ENCODE results near the gene IFT88. TPM values are rescaled to one million over a fixed set of nuclear protein-coding genes. Genes with fewer than 3 reads are reported as not detected.

The IFT88 gene
- polyA plus RNA-seq, 1 of the 3 experiments (the other 2 are of a cell fraction): 6.2 TPM

DNA sequence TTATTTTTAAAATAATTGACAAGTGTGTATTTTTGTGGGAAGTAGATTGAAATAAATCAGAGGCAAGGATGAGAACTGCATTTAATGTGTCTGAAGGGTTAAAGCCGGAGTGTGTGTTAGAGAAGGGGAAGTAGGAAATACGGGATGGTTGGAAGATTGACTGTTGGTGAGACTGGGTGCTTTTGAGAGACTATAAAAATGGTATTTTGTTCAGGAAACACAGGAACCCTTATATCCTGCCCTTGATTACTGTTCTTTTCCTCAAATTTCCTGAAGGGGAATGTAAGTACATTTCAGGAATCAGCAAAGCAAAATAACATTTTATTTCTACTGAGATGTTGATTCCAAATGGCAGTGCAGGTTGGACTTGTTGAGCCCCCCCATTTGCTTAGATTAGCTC, 15.1 kb downstream of the IFT88 start (continued):
- TF ChIP-seq, protein P1, sequence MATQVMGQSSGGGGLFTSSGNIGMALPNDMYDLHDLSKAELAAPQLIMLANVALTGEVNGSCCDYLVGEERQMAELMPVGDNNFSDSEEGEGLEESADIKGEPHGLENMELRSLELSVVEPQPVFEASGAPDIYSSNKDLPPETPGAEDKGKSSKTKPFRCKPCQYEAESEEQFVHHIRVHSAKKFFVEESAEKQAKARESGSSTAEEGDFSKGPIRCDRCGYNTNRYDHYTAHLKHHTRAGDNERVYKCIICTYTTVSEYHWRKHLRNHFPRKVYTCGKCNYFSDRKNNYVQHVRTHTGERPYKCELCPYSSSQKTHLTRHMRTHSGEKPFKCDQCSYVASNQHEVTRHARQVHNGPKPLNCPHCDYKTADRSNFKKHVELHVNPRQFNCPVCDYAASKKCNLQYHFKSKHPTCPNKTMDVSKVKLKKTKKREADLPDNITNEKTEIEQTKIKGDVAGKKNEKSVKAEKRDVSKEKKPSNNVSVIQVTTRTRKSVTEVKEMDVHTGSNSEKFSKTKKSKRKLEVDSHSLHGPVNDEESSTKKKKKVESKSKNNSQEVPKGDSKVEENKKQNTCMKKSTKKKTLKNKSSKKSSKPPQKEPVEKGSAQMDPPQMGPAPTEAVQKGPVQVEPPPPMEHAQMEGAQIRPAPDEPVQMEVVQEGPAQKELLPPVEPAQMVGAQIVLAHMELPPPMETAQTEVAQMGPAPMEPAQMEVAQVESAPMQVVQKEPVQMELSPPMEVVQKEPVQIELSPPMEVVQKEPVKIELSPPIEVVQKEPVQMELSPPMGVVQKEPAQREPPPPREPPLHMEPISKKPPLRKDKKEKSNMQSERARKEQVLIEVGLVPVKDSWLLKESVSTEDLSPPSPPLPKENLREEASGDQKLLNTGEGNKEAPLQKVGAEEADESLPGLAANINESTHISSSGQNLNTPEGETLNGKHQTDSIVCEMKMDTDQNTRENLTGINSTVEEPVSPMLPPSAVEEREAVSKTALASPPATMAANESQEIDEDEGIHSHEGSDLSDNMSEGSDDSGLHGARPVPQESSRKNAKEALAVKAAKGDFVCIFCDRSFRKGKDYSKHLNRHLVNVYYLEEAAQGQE (IDR thresholded peaks at IDR 0.05; ENCODE audit: low read depth, low read length): no peak
- no peak for TF ChIP-seq TEAD4 (IDR thresholded peaks at IDR 0.05; ENCODE audit: borderline replicate concordance, insufficient read depth)
- no peak for TF ChIP-seq USF2 (IDR thresholded peaks at IDR 0.05; ENCODE audit: borderline replicate concordance, low read depth, low read length)
- TF ChIP-seq, protein P2, sequence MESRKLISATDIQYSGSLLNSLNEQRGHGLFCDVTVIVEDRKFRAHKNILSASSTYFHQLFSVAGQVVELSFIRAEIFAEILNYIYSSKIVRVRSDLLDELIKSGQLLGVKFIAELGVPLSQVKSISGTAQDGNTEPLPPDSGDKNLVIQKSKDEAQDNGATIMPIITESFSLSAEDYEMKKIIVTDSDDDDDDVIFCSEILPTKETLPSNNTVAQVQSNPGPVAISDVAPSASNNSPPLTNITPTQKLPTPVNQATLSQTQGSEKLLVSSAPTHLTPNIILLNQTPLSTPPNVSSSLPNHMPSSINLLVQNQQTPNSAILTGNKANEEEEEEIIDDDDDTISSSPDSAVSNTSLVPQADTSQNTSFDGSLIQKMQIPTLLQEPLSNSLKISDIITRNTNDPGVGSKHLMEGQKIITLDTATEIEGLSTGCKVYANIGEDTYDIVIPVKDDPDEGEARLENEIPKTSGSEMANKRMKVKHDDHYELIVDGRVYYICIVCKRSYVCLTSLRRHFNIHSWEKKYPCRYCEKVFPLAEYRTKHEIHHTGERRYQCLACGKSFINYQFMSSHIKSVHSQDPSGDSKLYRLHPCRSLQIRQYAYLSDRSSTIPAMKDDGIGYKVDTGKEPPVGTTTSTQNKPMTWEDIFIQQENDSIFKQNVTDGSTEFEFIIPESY (IDR thresholded peaks at IDR 0.05; ENCODE audit: borderline replicate concordance, low read depth): no peak

- Histone ChIP-seq H3K27me3 (ENCODE audit: insufficient read depth) (no peaks in the 10 kb centered on the region), H3K9me3 (peaks cover 8% of the 10 kb centered on the region; the same call in 1 of the 2 replicates), H3F3A (replicated peaks; ENCODE audit: insufficient read depth) (no peaks in the 10 kb centered on the region), H2AFZ (ENCODE audit: low read depth) (no peak overlapping the region), H3K4me3 (ENCODE audit: low read depth in 2 of 2, low read length in 1 of 2) (no peak overlapping the region), H3K9me2 (no peaks in the 10 kb centered on the region), H3K27ac (ENCODE audit: low read depth in 2 of 2, low read length in 1 of 2) (no peak overlapping the region), H3K4me2 (no peak overlapping the region), H3K79me2 (ENCODE audit: insufficient read depth) (no peaks in the 10 kb centered on the region), H3K4me1 (ENCODE audit: control insufficient read depth in 1 of 2, insufficient read depth in 2 of 2, low read depth in 1 of 2, low read length in 1 of 2) (no peaks in the 10 kb centered on the region; a peak in 1 of 4 replicates), H4K20me1 (ENCODE audit: insufficient read depth) (no peaks in the 10 kb centered on the region), H3K36me3 (replicated peaks in 1 of 2; ENCODE audit: control insufficient read depth in 1 of 2, insufficient read depth in 2 of 2, low read length in 1 of 2) (peaks cover 43 to 72% of the 10 kb centered on the region in 2 experiments), H3K9ac (no peak overlapping the region)
- CTCF ChIA-PET: no interaction called here
- POLR2A ChIA-PET: no interaction called here
- TF ChIP-seq GATA2 (CRISPR knock-in tag; IDR thresholded peaks at IDR 0.05) (no peak), NFIC (IDR thresholded peaks at IDR 0.05; ENCODE audit: borderline replicate concordance) (no peak), FOSL2 (IDR thresholded peaks at IDR 0.05; ENCODE audit: borderline replicate concordance, low read depth) (no peak), USF2 (IDR thresholded peaks at IDR 0.05; ENCODE audit: borderline replicate concordance, low read depth, low read length) (no peak), RAD21 (IDR thresholded peaks at IDR 0.05; ENCODE audit: low read length) (no peak), TCF12 (IDR thresholded peaks at IDR 0.05) (no peak), TEAD4 (IDR thresholded peaks at IDR 0.05; ENCODE audit: borderline replicate concordance, insufficient read depth) (no peak), RFX5 (IDR thresholded peaks at IDR 0.05; ENCODE audit: low read length) (no peak), PBX3 (IDR thresholded peaks at IDR 0.05) (no peak), USF1 (IDR thresholded peaks at IDR 0.05; ENCODE audit: borderline replicate concordance, low read depth) (no peak), RCOR1 (IDR thresholded peaks at IDR 0.05; ENCODE audit: low read length) (no peak), MEF2A (IDR thresholded peaks at IDR 0.05; ENCODE audit: borderline replicate concordance, low read depth) (no peak)
- TF ChIP-seq, protein P3, sequence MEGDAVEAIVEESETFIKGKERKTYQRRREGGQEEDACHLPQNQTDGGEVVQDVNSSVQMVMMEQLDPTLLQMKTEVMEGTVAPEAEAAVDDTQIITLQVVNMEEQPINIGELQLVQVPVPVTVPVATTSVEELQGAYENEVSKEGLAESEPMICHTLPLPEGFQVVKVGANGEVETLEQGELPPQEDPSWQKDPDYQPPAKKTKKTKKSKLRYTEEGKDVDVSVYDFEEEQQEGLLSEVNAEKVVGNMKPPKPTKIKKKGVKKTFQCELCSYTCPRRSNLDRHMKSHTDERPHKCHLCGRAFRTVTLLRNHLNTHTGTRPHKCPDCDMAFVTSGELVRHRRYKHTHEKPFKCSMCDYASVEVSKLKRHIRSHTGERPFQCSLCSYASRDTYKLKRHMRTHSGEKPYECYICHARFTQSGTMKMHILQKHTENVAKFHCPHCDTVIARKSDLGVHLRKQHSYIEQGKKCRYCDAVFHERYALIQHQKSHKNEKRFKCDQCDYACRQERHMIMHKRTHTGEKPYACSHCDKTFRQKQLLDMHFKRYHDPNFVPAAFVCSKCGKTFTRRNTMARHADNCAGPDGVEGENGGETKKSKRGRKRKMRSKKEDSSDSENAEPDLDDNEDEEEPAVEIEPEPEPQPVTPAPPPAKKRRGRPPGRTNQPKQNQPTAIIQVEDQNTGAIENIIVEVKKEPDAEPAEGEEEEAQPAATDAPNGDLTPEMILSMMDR (IDR thresholded peaks at IDR 0.05): no peak
- 97% methylated on average over 1 of the region's 1 CpG for WGBS (ENCODE audit: low lambda C conversion rate)
- no peak for DNase-seq
These were observed 16.9 kb downstream of the IFT88 start for GRCh38 chr13:20583803-20584293.
